K562 (cell line): ENCODE measurements around the gene ZNF865. TPM values are rescaled to one million over a fixed set of nuclear protein-coding genes. Genes with fewer than 3 reads are reported as not detected.

Experiments
- BMI1 ChIP-seq: fragments of 150-350 bp; IDR thresholded peaks from 2 replicates; pipeline ENCODE4 v1.6.1; 2014; ENCODE audit warnings: low read length
- CREB1 ChIP-seq, 2 experiments: sonication (generic) in 1 of 2; formaldehyde crosslinking in 1 of 2; IDR thresholded peaks; 2 replicates each; pipeline versions ENCODE4 v1.6.1 to v1.8.0; 2012 to 2022; ENCODE audit warnings: inconsistent platforms in 1 of 2, mild to moderate bottlenecking in 1 of 2, missing genetic modification reagents in 1 of 2, moderate library complexity in 1 of 2
- JUN ChIP-seq, 2 experiments: sonication (generic) in 1 of 2; formaldehyde crosslinking in 1 of 2; IDR thresholded peaks; 2 replicates each; pipeline versions ENCODE4 v1.6.1 to v1.8.0; 2012 to 2022; ENCODE audit warnings: borderline replicate concordance in 2 of 2, mild to moderate bottlenecking in 2 of 2, improper control_type of control experiment in 1 of 2, low read depth in 1 of 2, low read length in 1 of 2, missing genetic modification reagents in 1 of 2
- MAFG ChIP-seq: fragments of 450-650 bp; conservative IDR thresholded peaks from 2 replicates; pipeline ENCODE4 v1.6.1; 2016; ENCODE audit warnings: missing genetic modification characterization, missing compliant biosample characterization
- NFRKB ChIP-seq: fragments of 450-650 bp; IDR thresholded peaks from 2 replicates; pipeline ENCODE4 v1.6.1; 2016; ENCODE audit warnings: low read depth
- OTX1 ChIP-seq: fragments of 450-650 bp; formaldehyde crosslinking; IDR thresholded peaks from 2 replicates; pipeline ENCODE4 v1.4.0; 2022; ENCODE audit warnings: mild to moderate bottlenecking
- PHTF2 ChIP-seq: fragments of 250-450 bp; sonication (Bioruptor Pico); IDR thresholded peaks from 2 replicates; pipeline ENCODE4 v1.5.0; 2021; ENCODE audit warnings: mild to moderate bottlenecking
- PREB ChIP-seq: sonication (generic); formaldehyde crosslinking; IDR thresholded peaks from 2 replicates; pipeline ENCODE4 v1.8.1; 2023; ENCODE audit warnings: mild to moderate bottlenecking, missing genetic modification reagents
- PTBP1 ChIP-seq: fragments of 200-400 bp; formaldehyde crosslinking; IDR thresholded peaks from 2 replicates; pipeline ENCODE4 v1.6.1; 2017; ENCODE audit warnings: low read depth, low read length
- RBM34 ChIP-seq: fragments of 200-400 bp; formaldehyde crosslinking; IDR thresholded peaks from 2 replicates; pipeline ENCODE4 v1.6.1; 2018; ENCODE audit warnings: low read length, borderline replicate concordance; ENCODE audit not compliant: insufficient read depth
- SPI1 ChIP-seq: IDR thresholded peaks from 2 replicates; pipeline ENCODE4 v1.6.1; 2011; ENCODE audit warnings: low read depth, low read length, control low read depth, borderline replicate concordance
- TBL1XR1 ChIP-seq, 2 experiments: IDR thresholded peaks; 2 replicates each; pipeline ENCODE4 v1.6.1; 2012; ENCODE audit warnings: improper control_type of control experiment in 2 of 2, low read length in 2 of 2, mild to moderate bottlenecking in 1 of 2
- U2AF1 ChIP-seq: fragments of 200-400 bp; formaldehyde crosslinking; optimal IDR thresholded peaks from 2 replicates; pipeline ENCODE3; 2017; ENCODE audit warnings: mild to moderate bottlenecking, low read depth, low read length, moderate library complexity
- ZKSCAN1 ChIP-seq: fragments of 150-350 bp; IDR thresholded peaks from 2 replicates; pipeline ENCODE4 v1.6.1; 2016; ENCODE audit warnings: low read depth, low read length
- ZNF311 ChIP-seq: fragments of 250-450 bp; sonication (Bioruptor Pico); IDR thresholded peaks from 2 replicates; pipeline ENCODE4 v1.4.0; 2020; ENCODE audit warnings: mild to moderate bottlenecking, moderate library complexity
- ZNF561 ChIP-seq: fragments of 450-650 bp; formaldehyde crosslinking; conservative IDR thresholded peaks from 2 replicates; pipeline ENCODE4 v1.4.0; 2020; ENCODE audit warnings: mild to moderate bottlenecking, moderate library complexity
- polyA plus RNA-seq, 8 experiments: library from polyadenylated mRNA; depleted of rRNA in 4 of 8; stranded (reverse) in 5 of 8; unstranded in 3 of 8; fragments of >200 nt; fragmentation: Nextera tagmentation in 2 of 8; fragmentation: Illumina TruSeq in 1 of 8; extraction: Ambion mirVana in 2 of 8; extraction: Trizol in 1 of 8; gene quantifications; 2 replicates each; pipeline versions ENCODE4 v1.2.1 to v1.2.3, GENCODE V29; 2011 to 2014; ENCODE audit warnings: inconsistent platforms in 1 of 8, missing spikeins in 1 of 8
- total RNA-seq, 7 experiments: library from RNA; depleted of rRNA in 6 of 7; stranded (reverse); fragments of >200 nt in 6 of 7; fragmentation: Illumina TruSeq in 2 of 7; extraction: Trizol in 2 of 7; gene quantifications; 2 replicates each; pipeline versions ENCODE4 v1.2.1 to v1.2.3, GENCODE V29; 2011 to 2021; ENCODE audit warnings: low replicate concordance in 1 of 7
- TF ChIP-seq, protein P1 (sequence below): fragments of 250-450 bp; sonication (Bioruptor Pico); IDR thresholded peaks from 2 replicates; pipeline ENCODE4 v1.9.0; 2021; ENCODE audit warnings: mild to moderate bottlenecking
- TF ChIP-seq, protein P2 (sequence below): sonication (generic); formaldehyde crosslinking; IDR thresholded peaks from 2 replicates; pipeline ENCODE4 v1.8.0; 2022; ENCODE audit warnings: mild to moderate bottlenecking, missing genetic modification reagents
- TF ChIP-seq, protein P3 (sequence below): fragments of 450-650 bp; formaldehyde crosslinking; conservative IDR thresholded peaks from 2 replicates; pipeline ENCODE4 v1.4.0; 2022; ENCODE audit warnings: mild to moderate bottlenecking, missing genetic modification characterization
- TF ChIP-seq, protein P4 (sequence below): sonication (generic); formaldehyde crosslinking; IDR thresholded peaks from 2 replicates; pipeline ENCODE4 v1.8.0; 2022; ENCODE audit warnings: mild to moderate bottlenecking, missing genetic modification reagents, borderline replicate concordance

ZNF865 gene
- total and polyA plus RNA-seq, 9 of the 15 experiments (the other 6 are each of a cell fraction or from before 2014, with no cell fraction given): 0.40 to 18.8 (median 1.6) TPM; not detected in 2

- TF ChIP-seq, protein P1, sequence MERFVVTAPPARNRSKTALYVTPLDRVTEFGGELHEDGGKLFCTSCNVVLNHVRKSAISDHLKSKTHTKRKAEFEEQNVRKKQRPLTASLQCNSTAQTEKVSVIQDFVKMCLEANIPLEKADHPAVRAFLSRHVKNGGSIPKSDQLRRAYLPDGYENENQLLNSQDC (CRISPR knock-in tag): no peak
- TF ChIP-seq PREB (no peak), PHTF2 (no peak), ZNF311 (CRISPR knock-in tag) (no peak), ZKSCAN1 (peak; percentile 12; the same call in 1 of the 2 replicates), MAFG (no peak), JUN (IDR thresholded peaks at IDR 0.05; ENCODE audit: borderline replicate concordance, low read depth, low read length) (no peak), JUN (CRISPR knock-in tag; IDR thresholded peaks at IDR 0.05; ENCODE audit: borderline replicate concordance) (0 out of 2 replicates have a peak, but pooled peaks have one; percentile 72), OTX1 (CRISPR knock-in tag) (no peak), PTBP1 (no peak), CREB1 (IDR thresholded peaks at IDR 0.05) (peak; percentile 69), CREB1 (CRISPR knock-in tag; IDR thresholded peaks at IDR 0.05) (peak; percentile 79), ZNF561 (CRISPR knock-in tag) (no peak), SPI1 (peak; percentile 70; the same call in 1 of the 2 replicates), NFRKB (0 out of 2 replicates have a peak, but pooled peaks have one; percentile 97), RBM34 (no peak), BMI1 (no peak), U2AF1 (no peak), TBL1XR1 (IDR thresholded peaks at IDR 0.05; ENCODE audit: low read length in 2 of 2) (no peak)
- TF ChIP-seq, protein P2, sequence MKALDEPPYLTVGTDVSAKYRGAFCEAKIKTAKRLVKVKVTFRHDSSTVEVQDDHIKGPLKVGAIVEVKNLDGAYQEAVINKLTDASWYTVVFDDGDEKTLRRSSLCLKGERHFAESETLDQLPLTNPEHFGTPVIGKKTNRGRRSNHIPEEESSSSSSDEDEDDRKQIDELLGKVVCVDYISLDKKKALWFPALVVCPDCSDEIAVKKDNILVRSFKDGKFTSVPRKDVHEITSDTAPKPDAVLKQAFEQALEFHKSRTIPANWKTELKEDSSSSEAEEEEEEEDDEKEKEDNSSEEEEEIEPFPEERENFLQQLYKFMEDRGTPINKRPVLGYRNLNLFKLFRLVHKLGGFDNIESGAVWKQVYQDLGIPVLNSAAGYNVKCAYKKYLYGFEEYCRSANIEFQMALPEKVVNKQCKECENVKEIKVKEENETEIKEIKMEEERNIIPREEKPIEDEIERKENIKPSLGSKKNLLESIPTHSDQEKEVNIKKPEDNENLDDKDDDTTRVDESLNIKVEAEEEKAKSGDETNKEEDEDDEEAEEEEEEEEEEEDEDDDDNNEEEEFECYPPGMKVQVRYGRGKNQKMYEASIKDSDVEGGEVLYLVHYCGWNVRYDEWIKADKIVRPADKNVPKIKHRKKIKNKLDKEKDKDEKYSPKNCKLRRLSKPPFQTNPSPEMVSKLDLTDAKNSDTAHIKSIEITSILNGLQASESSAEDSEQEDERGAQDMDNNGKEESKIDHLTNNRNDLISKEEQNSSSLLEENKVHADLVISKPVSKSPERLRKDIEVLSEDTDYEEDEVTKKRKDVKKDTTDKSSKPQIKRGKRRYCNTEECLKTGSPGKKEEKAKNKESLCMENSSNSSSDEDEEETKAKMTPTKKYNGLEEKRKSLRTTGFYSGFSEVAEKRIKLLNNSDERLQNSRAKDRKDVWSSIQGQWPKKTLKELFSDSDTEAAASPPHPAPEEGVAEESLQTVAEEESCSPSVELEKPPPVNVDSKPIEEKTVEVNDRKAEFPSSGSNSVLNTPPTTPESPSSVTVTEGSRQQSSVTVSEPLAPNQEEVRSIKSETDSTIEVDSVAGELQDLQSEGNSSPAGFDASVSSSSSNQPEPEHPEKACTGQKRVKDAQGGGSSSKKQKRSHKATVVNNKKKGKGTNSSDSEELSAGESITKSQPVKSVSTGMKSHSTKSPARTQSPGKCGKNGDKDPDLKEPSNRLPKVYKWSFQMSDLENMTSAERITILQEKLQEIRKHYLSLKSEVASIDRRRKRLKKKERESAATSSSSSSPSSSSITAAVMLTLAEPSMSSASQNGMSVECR (CRISPR knock-in tag): peak; percentile 79
- TF ChIP-seq, protein P3, sequence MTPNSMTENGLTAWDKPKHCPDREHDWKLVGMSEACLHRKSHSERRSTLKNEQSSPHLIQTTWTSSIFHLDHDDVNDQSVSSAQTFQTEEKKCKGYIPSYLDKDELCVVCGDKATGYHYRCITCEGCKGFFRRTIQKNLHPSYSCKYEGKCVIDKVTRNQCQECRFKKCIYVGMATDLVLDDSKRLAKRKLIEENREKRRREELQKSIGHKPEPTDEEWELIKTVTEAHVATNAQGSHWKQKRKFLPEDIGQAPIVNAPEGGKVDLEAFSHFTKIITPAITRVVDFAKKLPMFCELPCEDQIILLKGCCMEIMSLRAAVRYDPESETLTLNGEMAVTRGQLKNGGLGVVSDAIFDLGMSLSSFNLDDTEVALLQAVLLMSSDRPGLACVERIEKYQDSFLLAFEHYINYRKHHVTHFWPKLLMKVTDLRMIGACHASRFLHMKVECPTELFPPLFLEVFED: no peak
- TF ChIP-seq, protein P4, sequence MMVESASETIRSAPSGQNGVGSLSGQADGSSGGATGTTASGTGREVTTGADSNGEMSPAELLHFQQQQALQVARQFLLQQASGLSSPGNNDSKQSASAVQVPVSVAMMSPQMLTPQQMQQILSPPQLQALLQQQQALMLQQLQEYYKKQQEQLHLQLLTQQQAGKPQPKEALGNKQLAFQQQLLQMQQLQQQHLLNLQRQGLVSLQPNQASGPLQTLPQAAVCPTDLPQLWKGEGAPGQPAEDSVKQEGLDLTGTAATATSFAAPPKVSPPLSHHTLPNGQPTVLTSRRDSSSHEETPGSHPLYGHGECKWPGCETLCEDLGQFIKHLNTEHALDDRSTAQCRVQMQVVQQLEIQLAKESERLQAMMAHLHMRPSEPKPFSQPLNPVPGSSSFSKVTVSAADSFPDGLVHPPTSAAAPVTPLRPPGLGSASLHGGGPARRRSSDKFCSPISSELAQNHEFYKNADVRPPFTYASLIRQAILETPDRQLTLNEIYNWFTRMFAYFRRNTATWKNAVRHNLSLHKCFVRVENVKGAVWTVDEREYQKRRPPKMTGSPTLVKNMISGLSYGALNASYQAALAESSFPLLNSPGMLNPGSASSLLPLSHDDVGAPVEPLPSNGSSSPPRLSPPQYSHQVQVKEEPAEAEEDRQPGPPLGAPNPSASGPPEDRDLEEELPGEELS (CRISPR knock-in tag): no peak
Observed at GRCh38 chr19:55599468-55599841, 6.0 kb upstream of the ZNF865 start, which contains the start of gene FIZ1 (continued).
